Heart right ventricle (tissue), 16 donors: ENCODE results near the gene CDK14. TPM values are rescaled to one million over a fixed set of nuclear protein-coding genes. Genes with fewer than 3 reads are reported as not detected.

ENCODE experiments used
- ATAC-seq, 8 donors: fragments of 200-7000 bp; cut with Tn5 transposase; one replicate each; pipeline ENCODE4 v1.9.1; 2020; ENCODE audit warnings: mild to moderate bottlenecking in 8 of 8, moderate library complexity in 8 of 8, moderate number of reproducible peaks in 1 of 8
- DNase-seq, 2 donors: peaks; one replicate each; pipeline ENCODE4 v3.0.0-alpha.2; 2020
- H3K27ac ChIP-seq, 10 donors: fragments of 200-600 bp; sonication (generic) in 2 of 10; one replicate each; pipeline versions ENCODE4 v1.5.0 to v1.8.0; 2020 to 2022; ENCODE audit warnings: mild to moderate bottlenecking in 3 of 10
- H3K27me3 ChIP-seq, 7 donors: fragments of 200-600 bp; one replicate each; pipeline ENCODE4 v1.8.0; 2021 to 2022; ENCODE audit warnings: mild to moderate bottlenecking in 2 of 7
- H3K36me3 ChIP-seq, 9 donors: fragments of 200-600 bp; sonication (generic) in 1 of 9; one replicate each; pipeline versions ENCODE4 v1.5.0 to v1.8.0; 2020 to 2022; ENCODE audit warnings: mild to moderate bottlenecking in 2 of 9
- H3K4me1 ChIP-seq, 9 donors: fragments of 200-600 bp; sonication (generic) in 1 of 9; one replicate each; pipeline versions ENCODE4 v1.5.0 to v1.8.0; 2020 to 2022; ENCODE audit warnings: mild to moderate bottlenecking in 4 of 9
- H3K4me3 ChIP-seq, 10 donors: fragments of 200-600 bp; sonication (generic) in 2 of 10; one replicate each; pipeline versions ENCODE4 v1.5.0 to v1.8.0; 2020 to 2022; ENCODE audit warnings: mild to moderate bottlenecking in 7 of 10, moderate library complexity in 2 of 10
- H3K9me3 ChIP-seq, 11 donors: fragments of 200-600 bp in 10 of 11; sonication (generic) in 2 of 11; one replicate each; pipeline versions ENCODE4 v1.5.0 to v1.8.0; 2013 to 2022; ENCODE audit warnings: mild to moderate bottlenecking in 2 of 11, control low read depth in 1 of 11, moderate library complexity in 1 of 11
- CTCF ChIP-seq, 9 donors: fragments of 200-600 bp; sonication (generic) in 2 of 9; IDR thresholded peaks; one replicate each; pipeline versions ENCODE4 v1.5.0 to v1.8.0; 2021 to 2022; ENCODE audit warnings: antibody characterized with exemption in 9 of 9, mild to moderate bottlenecking in 5 of 9, moderate library complexity in 1 of 9
- WGBS, 2 donors: extraction: QIAGEN DNeasy Blood & Tissue Kit; methylation state at CpG; one replicate each; pipeline ENCODE4 v1.1.7; 2013; ENCODE audit warnings: inconsistent platforms in 1 of 2; 5-methylcytosine and 5-hydroxymethylcytosine counted together
- intact Hi-C, 10 donors: fragments of 100-400 bp; cut with DNase I; formaldehyde crosslinking; loops; one replicate each; pipeline versions ENCODE4 v1.11.1 to v1.14.2; 2022
- polyA plus RNA-seq, 2 donors: library from polyadenylated mRNA; stranded (reverse); fragments of 200-250 nt; gene quantifications; one replicate each; pipeline ENCODE4 v1.2.3, GENCODE V29; 2013
- total RNA-seq, 10 donors: library from RNA; stranded (reverse); fragmentation: NEBNext Ultra II Directional in 3 of 10; extraction: Animal tissue kit (Norgen Biotek cat#: 25700) in 3 of 10; gene quantifications; one replicate each; pipeline versions ENCODE4 v1.2.1 to v1.2.4, GENCODE V29; 2021 to 2023
- donor health status: Arrhythmogenic right ventricular cardiomyopathy.
- donor health status: ischemic (EF 13 %, LVEDD 7.1; RV severe dilation, severe dysfunction).
- donor health status: healthy with polysubstance abuse.
- donor health status: DM: no; HTN: yes; CAD: no.
- donor health status: DM: no; HTN: no; CAD: no.
- donor health status: ischemic (EF 25% LVEDD 6.9; RV normal size, moderate dysfunction).
- donor health status: ischemic (EF 25% LVEDD 5.7; RV mildly dilated, moderate dysfunction).
- donor health status: healthy.
- donor health status: DM: yes; HTN: yes; CAD: no.
- donor health status: Ischemic cardiomyopathy.
- donor health status: ischemic (EF 35%, LVEDD 5.7; RV mildly dilated, moderate dysfunction).
- donor health status: nonischemic (EF 11% LVEDD 7.7; RV severe dilation, severe dysfunction).
- donor health status: DM: yes; HTN: yes; CAD: no.
- donor health status: PGD.
- donor health status: ischemic (EF 29% LVEDD 5.4; RV normal size, mild dysfunction).
- donor health status: nonischemic (EF 23%, LVEDD 6.1; RV moderate dilation, normal function).

CDK14 gene
- total and polyA plus RNA-seq, 12 donors = 3.9 to 36.5 (median 21.4) TPM

- intact Hi-C loops = loop anchor here in 1 of 10 donors (10.0 kb wide), 1 partner anchor 185 kb away; no protein-coding TSS in a partner anchor
- no peaks in the 10 kb centered on the region for H3K9me3 ChIP-seq
- no peaks in the 10 kb centered on the region for H3K36me3 ChIP-seq
- ATAC-seq (no peak), DNase-seq (no peak)
- TF ChIP-seq CTCF (IDR thresholded peaks at IDR 0.05) = no peak
- WGBS, 2 donors = 93 to 94% methylated on average over 1 of the region's 1 CpG
- H3K27me3 ChIP-seq = no peaks in the 10 kb centered on the region
- no peak overlapping the region for H3K27ac ChIP-seq
- peaks cover 0 to 5% (median 0%) of the 10 kb centered on the region in 9 donors for H3K4me1 ChIP-seq
- no peak overlapping the region for H3K4me3 ChIP-seq
Measured at GRCh38 chr7:90850066-90850465, 253.9 kb downstream of the CDK14 start.

DNA sequence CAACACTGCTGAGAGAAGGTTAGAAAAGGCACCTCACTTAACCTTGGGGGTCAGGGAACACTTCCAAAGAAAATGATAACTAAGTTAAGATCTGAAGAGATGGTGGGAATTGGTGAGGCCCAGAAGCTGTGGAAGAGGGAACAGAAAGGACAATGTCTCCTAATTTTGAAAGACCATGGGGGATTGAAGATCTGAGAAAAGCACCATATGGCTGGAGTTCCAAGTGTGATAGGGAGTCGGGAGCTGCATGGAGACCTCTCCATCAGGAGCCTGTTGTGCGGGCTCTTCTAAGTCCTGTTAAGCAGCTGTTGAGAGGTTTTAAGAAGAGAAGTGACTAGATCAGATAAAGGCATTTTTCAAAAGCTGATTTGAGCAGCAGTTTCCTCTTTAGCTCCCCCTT, 254.3 kb downstream of the CDK14 start:
- Histone ChIP-seq H3K4me1 (peaks cover 0 to 5% (median 0%) of the 10 kb centered on the region in 9 donors), H3K27ac (no peak overlapping the region), H3K36me3 (no peaks in the 10 kb centered on the region), H3K4me3 (no peak overlapping the region), H3K27me3 (no peaks in the 10 kb centered on the region), H3K9me3 (no peaks in the 10 kb centered on the region)
- TF ChIP-seq CTCF (IDR thresholded peaks at IDR 0.05) = no peak
- DNase-seq (no peak), ATAC-seq (no peak)
- intact Hi-C loops = loop anchor here in 1 of 10 donors (10.0 kb wide), 1 partner anchor 184 kb away; no protein-coding TSS in a partner anchor
- 78 to 82% methylated on average over 2 of the region's 2 CpGs for WGBS, 2 donors

DNA sequence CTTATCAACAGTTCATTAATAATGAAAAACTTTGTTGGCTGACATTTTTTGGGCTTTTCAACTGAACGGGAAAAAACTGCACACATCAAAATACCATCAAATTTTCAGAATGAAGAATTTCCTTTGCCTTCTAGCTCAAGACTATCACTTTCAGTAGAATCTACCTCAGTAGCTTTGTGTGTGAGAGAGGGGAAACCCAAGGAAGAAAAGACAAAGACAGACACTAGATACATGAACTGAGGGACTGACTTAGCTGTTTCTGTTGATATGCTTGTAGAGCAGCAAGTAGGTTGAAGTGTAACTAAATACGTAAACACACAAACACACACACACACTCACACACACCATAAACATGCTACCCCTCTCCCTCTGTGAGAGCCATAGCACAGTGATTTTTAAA, 257.1 kb downstream of the CDK14 start:
- Histone ChIP-seq H3K9me3 (no peaks in the 10 kb centered on the region), H3K4me3 (no peak overlapping the region), H3K27me3 (no peaks in the 10 kb centered on the region), H3K36me3 (no peaks in the 10 kb centered on the region), H3K4me1 (peaks cover 0 to 6% (median 0%) of the 10 kb centered on the region in 9 donors), H3K27ac (no peak overlapping the region)
- TF ChIP-seq CTCF (IDR thresholded peaks at IDR 0.05) = no peak
- intact Hi-C loops = loop anchor here in 1 of 10 donors (10.0 kb wide), 1 partner anchor 182 kb away; no protein-coding TSS in a partner anchor
- WGBS, 2 donors = 97 to 99% methylated on average over 2 of the region's 2 CpGs
- no peak for ATAC-seq
- no peak for DNase-seq

DNA sequence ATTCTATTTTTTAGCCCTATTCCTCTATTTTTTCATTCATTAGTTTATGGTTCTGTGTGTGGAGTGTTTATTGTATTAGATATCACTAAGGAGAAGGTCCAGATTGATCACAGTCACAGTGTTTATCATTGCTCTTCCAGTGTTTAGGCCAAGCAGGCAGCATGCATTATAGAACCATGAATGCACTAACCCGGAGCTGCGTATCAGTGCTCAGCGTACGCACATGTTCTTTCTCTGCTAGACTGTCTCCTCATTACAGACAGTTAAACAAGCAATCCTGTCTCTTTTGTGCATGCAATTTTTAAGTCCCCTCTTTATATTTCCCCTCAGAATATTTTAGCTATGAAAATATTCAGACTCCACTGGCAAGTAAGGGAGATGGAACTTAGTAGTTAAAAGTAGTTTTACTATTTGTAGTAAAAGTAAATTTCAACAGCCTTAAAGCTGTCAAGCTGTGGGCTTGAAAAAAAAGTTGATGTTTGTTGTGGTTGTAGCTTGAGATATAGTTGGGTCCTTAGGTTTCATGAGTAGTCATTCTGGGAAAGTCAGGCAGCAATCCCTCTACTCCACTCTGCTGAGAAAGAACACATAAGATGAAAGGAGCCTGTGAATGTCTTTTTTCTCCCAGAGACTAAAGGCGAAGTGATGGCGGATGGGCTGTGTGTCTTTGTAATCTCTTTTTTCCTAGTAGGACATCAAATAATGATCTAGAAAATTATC, 260.4 kb downstream of the CDK14 start:
- no peaks in the 10 kb centered on the region for H3K36me3 ChIP-seq
- no peak for TF ChIP-seq CTCF (IDR thresholded peaks at IDR 0.05)

More for the DNA sequence above, 260.4 kb downstream of the CDK14 start:
- peaks cover 0 to 6% (median 0%) of the 10 kb centered on the region in 9 donors for H3K4me1 ChIP-seq
- intact Hi-C loops = loop anchor here in 1 of 10 donors (10.0 kb wide), 1 partner anchor 178 kb away; no protein-coding TSS in a partner anchor
- ATAC-seq (no peak), DNase-seq (no peak)
- no peaks in the 10 kb centered on the region for H3K9me3 ChIP-seq
- H3K27ac ChIP-seq = no peak overlapping the region
- WGBS, 2 donors = 94 to 95% methylated on average over 6 of the region's 6 CpGs
- no peak overlapping the region for H3K4me3 ChIP-seq
- no peaks in the 10 kb centered on the region for H3K27me3 ChIP-seq
